T-cell (primary cell): Measurements from ENCODE around the gene RFC5. TPM values are rescaled to one million over a fixed set of nuclear protein-coding genes. Genes with fewer than 3 reads are reported as not detected.
"Not testable (repeated sequence)": the region's sequence is repeated elsewhere in the genome, so short reads cannot be mapped to it uniquely, and the experiment has no call there.

Source experiments
- ATAC-seq, 4 experiments: fragments of 200-7000 bp in 3 of 4; fragments of 150-1000 bp in 1 of 4; cut with Tn5 transposase; replicated peaks in 1 of 4; 1 replicate in 3 of 4; 2 replicates in 1 of 4; pipeline ENCODE4 v1.10.0; 2021; ENCODE audit warnings: moderate library complexity in 3 of 4, mild to moderate bottlenecking in 2 of 4, moderate number of reproducible peaks in 1 of 4
- CTCF ChIA-PET, 2 donors: fragments of 300-600 bp; sonication (Branson Sonifier 250); formaldehyde crosslinking; loops; one replicate each; lab custom pipeline; 2022; ENCODE audit warnings: antibody characterized with exemption in 2 of 2; lab: Charles Lee
- POLR2A ChIA-PET, 2 donors: fragments of 300-600 bp; sonication (Branson Sonifier 250); formaldehyde crosslinking; loops; one replicate each; lab custom pipeline; 2022; ENCODE audit warnings: antibody characterized with exemption in 2 of 2; lab: Charles Lee
- DNase-seq, 35 experiments: peaks; one replicate each; pipeline versions ENCODE4 v3.0.0 to v3.0.0-alpha.2; 2013 to 2023
- H3K27ac ChIP-seq: one replicate; pipeline ENCODE4 v1.5.1; 2013; ENCODE audit warnings: low read length
- H3K27me3 ChIP-seq, 2 experiments: replicated peaks in 1 of 2; 1 replicate in 1 of 2; 2 replicates in 1 of 2; pipeline versions ENCODE4 v1.6.1 to v1.7.0; 2013; ENCODE audit warnings: low read length in 1 of 2, mixed read lengths in 1 of 2; ENCODE audit not compliant: control insufficient read depth in 2 of 2, insufficient read depth in 2 of 2; ENCODE audit errors: extremely low read depth in 1 of 2
- H3K36me3 ChIP-seq, 2 donors: 1 replicate in 1 of 2; 2 replicates in 1 of 2; pipeline versions ENCODE4 v1.6.1 to v1.7.0; 2013; ENCODE audit warnings: low read length in 1 of 2; ENCODE audit not compliant: control insufficient read depth in 2 of 2, insufficient read depth in 1 of 2; ENCODE audit errors: extremely low read depth in 1 of 2
- H3K4me1 ChIP-seq, 2 experiments: 1 replicate in 1 of 2; 2 replicates in 1 of 2; pipeline versions ENCODE4 v1.6.1 to v1.7.0; 2013; ENCODE audit warnings: low read length in 2 of 2, mixed read lengths in 1 of 2; ENCODE audit not compliant: insufficient read depth in 2 of 2, control insufficient read depth in 1 of 2; ENCODE audit errors: extremely low read depth in 1 of 2
- H3K4me3 ChIP-seq, 2 donors: 1 replicate in 1 of 2; 2 replicates in 1 of 2; pipeline versions ENCODE4 v1.5.1 to v1.7.0; 2013; ENCODE audit warnings: mild to moderate bottlenecking in 2 of 2, low read length in 1 of 2, moderate library complexity in 1 of 2; ENCODE audit not compliant: control insufficient read depth in 1 of 2; ENCODE audit errors: extremely low read depth in 1 of 2
- H3K9me3 ChIP-seq: 2 replicates; pipeline ENCODE4 v1.7.0; 2013
- H3K27ac Mint-ChIP-seq, 2 donors: one replicate each; pipeline ENCODE4 v1.8.0; 2020 to 2021; ENCODE audit warnings: mild to moderate bottlenecking in 2 of 2, mixed read lengths in 2 of 2
- H3K27me3 Mint-ChIP-seq, 2 donors: one replicate each; pipeline ENCODE4 v1.8.0; 2021 to 2022; ENCODE audit warnings: mixed read lengths in 2 of 2
- H3K36me3 Mint-ChIP-seq: one replicate; pipeline ENCODE4 v1.8.0; 2021; ENCODE audit warnings: mixed read lengths
- H3K4me1 Mint-ChIP-seq, 3 donors: one replicate each; pipeline ENCODE4 v1.8.0; 2020 to 2022; ENCODE audit warnings: mixed read lengths in 3 of 3, mild to moderate bottlenecking in 1 of 3
- H3K4me3 Mint-ChIP-seq, 3 donors: one replicate each; pipeline ENCODE4 v1.8.0; 2020 to 2022; ENCODE audit warnings: mild to moderate bottlenecking in 3 of 3, mixed read lengths in 3 of 3, moderate library complexity in 3 of 3
- H3K9me3 Mint-ChIP-seq, 3 donors: one replicate each; pipeline ENCODE4 v1.8.0; 2020 to 2022; ENCODE audit warnings: mixed read lengths in 3 of 3
- WGBS: methylation state at CpG from one replicate; pipeline ENCODE4 v1.1.5; 2013; ENCODE audit warnings: missing lambda C conversion rate; ENCODE audit not compliant: insufficient coverage; 5-methylcytosine and 5-hydroxymethylcytosine counted together
- total RNA-seq, 35 experiments: library from RNA in 6 of 35; stranded (reverse) in 6 of 35; fragments of 120-200 nt in 1 of 35; gene quantifications; one replicate each; pipeline versions ENCODE4 v1.2.1 to v1.2.4 and lab custom pipeline; 2013 to 2026

The RFC5 gene
- total RNA-seq, 5 donors from 2014 or later (not counting 1 experiment from before 2014, with no cell fraction given) = 12.4 to 16.3 (median 13.5) TPM

DNA sequence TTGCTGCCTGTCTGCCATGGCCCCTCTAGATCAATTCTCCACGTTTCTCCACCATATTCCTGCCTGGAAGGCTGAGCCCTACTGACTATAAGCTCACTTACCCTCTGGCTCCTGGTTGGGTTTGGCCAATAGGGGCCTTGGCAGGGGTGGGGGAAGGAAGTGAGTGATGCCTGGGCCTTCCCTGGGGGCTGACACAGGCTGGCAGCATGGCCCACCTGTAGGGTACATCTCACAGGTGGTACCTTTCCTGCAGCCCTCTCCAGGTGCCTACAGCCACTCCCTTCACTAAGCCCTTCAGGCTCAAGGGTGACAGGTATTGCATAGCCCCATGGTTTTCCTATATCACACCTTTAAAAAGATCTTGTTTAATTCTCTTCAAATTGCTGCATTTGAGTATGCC, 3.5 kb downstream of the RFC5 start:
- H3K4me3 ChIP-seq = no peak overlapping the region
- Mint-ChIP-seq H3K9me3 (no peaks in the 10 kb centered on the region), H3K36me3 (peaks cover 35% of the 10 kb centered on the region), H3K27me3 (no peaks in the 10 kb centered on the region), H3K4me1 (peaks cover 20 to 22% (median 20%) of the 10 kb centered on the region in 3 donors), H3K27ac (no peak overlapping the region), H3K4me3 (no peak overlapping the region)
- no CpG with 5 or more reads among the region's 1 CpG for WGBS
- POLR2A ChIA-PET = no interaction called here
- DNase-seq (no peak), ATAC-seq (no peak)
- H3K36me3 ChIP-seq = peaks cover 4 to 40% of the 10 kb centered on the region in 2 donors
- CTCF ChIA-PET = interaction anchor here (0.6 to 1.1 kb wide), 3 partner anchors 35 to 357 kb away, joined by 3 read pairs; no protein-coding TSS in a partner anchor
- H3K27me3 ChIP-seq = no peaks in the 10 kb centered on the region
- H3K4me1 ChIP-seq = peaks cover 3 to 14% of the 10 kb centered on the region in 2 experiments
- no peak overlapping the region for H3K27ac ChIP-seq
- H3K9me3 ChIP-seq = no peaks in the 10 kb centered on the region

DNA sequence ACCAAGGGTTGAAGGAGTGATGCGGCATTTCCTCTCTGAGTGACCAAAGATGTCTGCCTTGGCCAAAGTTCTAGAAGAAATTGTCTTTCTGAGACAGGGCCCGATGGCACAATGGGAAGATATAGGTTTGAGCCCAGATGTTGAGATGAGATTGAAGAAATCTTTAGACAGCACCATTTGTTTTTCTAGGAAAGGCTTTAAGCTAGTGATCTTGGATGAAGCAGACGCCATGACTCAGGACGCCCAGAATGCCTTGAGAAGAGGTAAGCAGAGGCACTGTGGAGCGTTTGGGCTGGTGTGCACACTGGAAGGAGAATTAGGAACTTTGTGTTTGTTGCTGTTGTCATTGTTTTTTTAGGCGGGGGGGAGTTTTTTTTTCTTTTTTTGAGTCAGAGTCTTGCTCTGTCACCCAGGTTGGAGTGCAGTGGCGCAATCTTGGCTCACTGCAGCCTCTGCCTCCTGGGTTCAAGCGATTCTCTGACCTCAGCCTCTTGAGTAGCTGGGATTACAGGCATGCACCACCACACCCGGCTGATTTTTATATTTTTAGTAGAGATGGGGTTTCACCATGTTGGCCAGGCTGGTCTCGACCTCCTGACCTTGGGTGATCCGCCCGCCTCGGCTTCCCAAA, 5.7 kb downstream of the RFC5 start:
- CTCF ChIA-PET = interaction anchor here in 1 of 2 donors (0.6 kb wide), 1 partner anchor 1141 kb away, joined by 3 read pairs; the partner anchor contains the start of gene HRK

GRCh38 chr12:118022728-118023109, 6.2 kb downstream of the RFC5 start:
- ATAC-seq (no peak), DNase-seq (no peak)
- Histone ChIP-seq H3K4me1 (no peaks in the 10 kb centered on the region), H3K36me3 (peaks cover 4 to 60% of the 10 kb centered on the region in 2 donors), H3K4me3 (no peak overlapping the region), H3K27me3 (no peaks in the 10 kb centered on the region), H3K9me3 (no peaks in the 10 kb centered on the region), H3K27ac (no peak overlapping the region)
- Mint-ChIP-seq H3K27me3 (no peaks in the 10 kb centered on the region), H3K36me3 (peaks cover 45% of the 10 kb centered on the region), H3K9me3 (no peaks in the 10 kb centered on the region), H3K27ac (no peak overlapping the region), H3K4me3 (no peak overlapping the region), H3K4me1 (peaks cover 5 to 8% (median 6%) of the 10 kb centered on the region in 3 donors)
- ChIA-PET POLR2A (no interaction called here), CTCF (interaction anchor here (0.5 to 0.6 kb wide), 2 partner anchors 45 to 1142 kb away, joined by 3 to 4 read pairs; partner anchors contain the start of gene HRK (in 1 of the 2))
- WGBS = no CpG with 5 or more reads among the region's 3 CpGs

More for the DNA sequence above, 5.7 kb downstream of the RFC5 start:
- Mint-ChIP-seq H3K36me3 (peaks cover 44% of the 10 kb centered on the region), H3K4me1 (peaks cover 9 to 10% (median 10%) of the 10 kb centered on the region in 3 donors)
- H3K27me3 Mint-ChIP-seq, POLR2A ChIA-PET, H3K27me3 ChIP-seq, H3K4me3 Mint-ChIP-seq, DNase-seq, H3K4me1 ChIP-seq, H3K27ac Mint-ChIP-seq, ATAC-seq, H3K27ac ChIP-seq, H3K4me3 ChIP-seq, H3K9me3 Mint-ChIP-seq, H3K9me3 ChIP-seq: not testable (repeated sequence)
- peaks cover 4 to 59% of the 10 kb centered on the region in 2 donors for H3K36me3 ChIP-seq
- 98% methylated on average over 10 of the region's 13 CpGs for WGBS

GRCh38 chr12:118023301-118023860, 6.9 kb downstream of the RFC5 start:
- Histone ChIP-seq H3K36me3 (peaks cover 4 to 64% of the 10 kb centered on the region in 2 donors), H3K9me3 (no peaks in the 10 kb centered on the region), H3K27ac (no peak overlapping the region), H3K4me3 (no peak overlapping the region), H3K4me1 (no peaks in the 10 kb centered on the region), H3K27me3 (no peaks in the 10 kb centered on the region)
- DNase-seq = no peak
- ChIA-PET CTCF (interaction anchor here in 1 of 2 donors (0.5 to 0.6 kb wide), 2 partner anchors 45 to 384 kb away, joined by 4 read pairs; no protein-coding TSS in a partner anchor), POLR2A (interaction anchor here in 1 of 2 donors (0.7 kb wide), 1 partner anchor 20 kb away, joined by 4 read pairs; no protein-coding TSS in a partner anchor)
- H3K27me3 Mint-ChIP-seq = no peaks in the 10 kb centered on the region
- peaks cover 0 to 2% (median 0%) of the 10 kb centered on the region in 3 donors for H3K4me1 Mint-ChIP-seq
- ATAC-seq = no peak
- peaks cover 49% of the 10 kb centered on the region for H3K36me3 Mint-ChIP-seq
- H3K27ac Mint-ChIP-seq = no peak overlapping the region
- no peak overlapping the region for H3K4me3 Mint-ChIP-seq
- no peaks in the 10 kb centered on the region for H3K9me3 Mint-ChIP-seq
- WGBS = 93% methylated on average over 5 of the region's 9 CpGs

GRCh38 chr12:118025168-118025567, 8.7 kb downstream of the RFC5 start:
- no peak overlapping the region for H3K27ac Mint-ChIP-seq
- ATAC-seq (no peak), DNase-seq (no peak)
- peaks cover 6 to 59% of the 10 kb centered on the region in 2 donors for H3K36me3 ChIP-seq
- no peaks in the 10 kb centered on the region for H3K4me1 ChIP-seq
- H3K4me1 Mint-ChIP-seq = no peaks in the 10 kb centered on the region
- no peaks in the 10 kb centered on the region for H3K27me3 Mint-ChIP-seq
- H3K27ac ChIP-seq = no peak overlapping the region
- H3K36me3 Mint-ChIP-seq = peaks cover 50% of the 10 kb centered on the region
- no peak overlapping the region for H3K4me3 Mint-ChIP-seq
- 100% methylated on average over 3 of the region's 4 CpGs for WGBS
- H3K9me3 ChIP-seq = no peaks in the 10 kb centered on the region
- no peaks in the 10 kb centered on the region for H3K27me3 ChIP-seq
- H3K9me3 Mint-ChIP-seq = no peaks in the 10 kb centered on the region
- no peak overlapping the region for H3K4me3 ChIP-seq
- POLR2A ChIA-PET = no interaction called here
- CTCF ChIA-PET = no interaction called here

GRCh38 chr12:118029166-118029565, 12.7 kb downstream of the RFC5 start:
- H3K4me1 ChIP-seq = no peaks in the 10 kb centered on the region
- no peak overlapping the region for H3K4me3 ChIP-seq
- no peak overlapping the region for H3K27ac Mint-ChIP-seq
- DNase-seq = no peak
- no CpG with 5 or more reads among the region's 5 CpGs for WGBS
- H3K9me3 Mint-ChIP-seq = no peaks in the 10 kb centered on the region
- H3K4me1 Mint-ChIP-seq = peaks cover 0 to 7% (median 1%) of the 10 kb centered on the region in 3 donors
- no peaks in the 10 kb centered on the region for H3K9me3 ChIP-seq
- ChIA-PET CTCF (no interaction called here), POLR2A (no interaction called here)
- no peak for ATAC-seq
- no peak overlapping the region for H3K4me3 Mint-ChIP-seq
- H3K27me3 Mint-ChIP-seq = no peaks in the 10 kb centered on the region
- no peaks in the 10 kb centered on the region for H3K27me3 ChIP-seq
- no peak overlapping the region for H3K27ac ChIP-seq
- peaks cover 37% of the 10 kb centered on the region for H3K36me3 Mint-ChIP-seq
- peaks cover 2 to 65% of the 10 kb centered on the region in 2 donors for H3K36me3 ChIP-seq
